Epithelial cell of prostate (primary cell): Measurements from ENCODE around the gene LAMB1.
"Not testable (repeated sequence)": the region's sequence is repeated elsewhere in the genome, so short reads cannot be mapped to it uniquely, and the experiment has no call there.

Source experiments
- DNase-seq: peaks from one replicate; pipeline ENCODE4 v3.0.0-alpha.2; 2011; ENCODE audit warnings: low read depth, low spot score
- H3K27ac ChIP-seq: fragments of 450-650 bp; 2 replicates; pipeline ENCODE4 v1.5.1; 2017; ENCODE audit warnings: mild to moderate bottlenecking

The LAMB1 gene

GRCh38 chr7:107932805-107933204 is 70.2 kb downstream of the LAMB1 start:
- no peak for DNase-seq
- H3K27ac ChIP-seq, result no peak overlapping the region

DNA sequence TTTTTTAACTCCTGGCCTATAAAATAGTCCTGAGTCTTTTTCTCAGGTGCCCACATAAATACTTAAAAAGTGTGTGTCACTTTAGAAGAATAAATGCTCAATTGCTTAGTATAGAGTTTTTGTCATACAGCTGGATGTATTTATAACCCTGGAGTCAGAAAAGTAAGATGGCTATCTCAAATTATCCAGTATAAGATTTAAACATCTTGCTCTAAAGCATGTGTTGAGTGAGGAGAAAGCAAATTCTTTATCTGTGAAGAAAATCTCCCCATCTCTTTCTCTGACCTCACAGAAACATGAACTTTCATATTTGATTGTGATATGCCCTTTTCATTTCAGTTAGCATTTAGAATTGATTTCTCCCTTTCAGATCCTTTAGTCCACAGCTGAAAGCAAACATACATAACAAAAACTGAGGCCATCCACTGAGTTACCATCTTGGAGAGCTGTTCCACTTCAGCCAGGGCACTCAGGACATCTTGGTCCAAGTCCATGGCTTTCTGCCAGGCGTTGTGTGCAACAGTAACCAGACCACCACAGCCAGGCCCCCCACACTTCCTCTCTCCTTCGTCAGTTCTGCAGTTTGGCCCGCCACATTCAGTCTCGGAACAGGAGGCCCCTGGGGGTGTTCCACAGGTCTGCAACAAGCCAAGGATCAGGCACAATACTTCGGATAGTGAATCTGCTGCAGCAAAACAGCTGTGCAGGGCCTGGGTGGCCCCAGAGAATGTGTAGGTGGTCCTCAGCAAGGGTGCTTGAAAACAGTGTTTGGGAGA is 71.0 kb downstream of the LAMB1 start:
- no peak overlapping the region for H3K27ac ChIP-seq
- no peak for DNase-seq

DNA sequence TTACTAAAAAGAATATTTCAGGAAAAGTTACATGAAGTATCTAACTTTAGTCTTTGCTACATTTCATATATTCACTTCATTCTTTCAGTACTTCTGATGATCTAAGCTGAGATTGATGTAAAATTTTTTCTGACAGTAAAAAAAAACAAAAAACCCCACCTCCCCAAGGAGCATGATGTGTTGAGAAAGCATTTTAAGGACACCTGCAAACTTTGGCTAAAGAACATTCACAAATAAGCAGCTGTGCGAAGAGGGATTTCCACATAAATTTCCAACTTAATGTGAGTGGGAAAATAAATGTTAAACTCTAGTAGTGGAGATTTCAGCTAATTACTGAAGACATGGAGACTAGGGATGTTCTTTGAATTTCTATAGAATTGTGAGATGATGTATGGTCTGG is 76.5 kb downstream of the LAMB1 start:
- DNase-seq, result no peak
- H3K27ac ChIP-seq, result no peak overlapping the region

DNA sequence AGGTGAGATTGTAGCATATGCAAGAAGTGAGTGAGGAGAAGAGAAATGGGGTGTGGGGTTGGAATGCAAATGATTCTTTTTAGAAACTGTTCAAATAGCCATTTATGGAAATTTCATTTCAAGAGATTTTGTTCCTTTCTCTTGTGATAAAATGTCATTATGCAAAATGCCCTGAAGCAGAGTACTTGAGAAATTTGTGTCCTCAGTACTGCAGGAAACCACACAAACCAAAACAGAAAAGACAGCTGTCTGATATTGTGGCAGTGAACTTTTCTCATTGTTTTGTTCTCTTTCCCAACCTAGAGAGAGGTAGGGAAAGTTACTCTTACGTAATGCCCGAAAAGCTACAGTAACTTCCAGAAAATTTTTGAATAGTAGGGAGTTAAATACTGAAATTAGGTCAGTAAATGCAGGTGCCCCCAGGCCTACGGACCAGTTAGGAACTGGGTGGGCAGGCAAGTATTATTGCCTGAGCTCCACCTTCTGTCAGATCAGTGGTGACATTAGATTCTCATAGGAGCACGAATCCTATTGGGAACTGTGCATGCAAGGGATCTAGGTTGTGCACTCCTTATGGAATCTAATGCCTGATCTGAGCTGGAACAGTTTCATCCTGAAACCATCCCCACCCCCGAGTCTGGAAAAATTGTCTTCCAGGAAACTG is 78.0 kb downstream of the LAMB1 start:
- H3K27ac ChIP-seq, result no peak overlapping the region
- DNase-seq, result no peak

GRCh38 chr7:107922886-107923285 is 80.1 kb downstream of the LAMB1 start:
- H3K27ac ChIP-seq, result no peak overlapping the region
- no peak for DNase-seq

DNA sequence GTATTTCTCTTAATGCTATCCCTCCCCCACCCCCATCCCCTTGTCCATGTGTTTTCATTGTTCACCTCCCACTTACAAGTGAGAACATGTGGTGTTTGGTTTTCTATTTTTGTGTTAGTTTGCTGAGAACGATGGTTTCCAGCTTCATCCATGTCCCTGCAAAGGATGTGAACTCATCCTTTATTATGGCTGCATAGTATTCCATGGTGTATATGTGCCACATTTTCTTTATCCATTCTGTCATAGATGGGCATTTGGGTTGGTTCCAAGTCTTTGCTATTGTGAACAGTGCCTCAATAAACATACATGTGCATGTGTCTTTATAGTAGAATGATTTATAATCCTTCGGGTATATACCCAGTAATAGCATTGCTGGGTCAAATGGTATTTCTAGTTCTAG is 81.1 kb downstream of the LAMB1 start:
- not testable (repeated sequence) for H3K27ac ChIP-seq, DNase-seq

DNA sequence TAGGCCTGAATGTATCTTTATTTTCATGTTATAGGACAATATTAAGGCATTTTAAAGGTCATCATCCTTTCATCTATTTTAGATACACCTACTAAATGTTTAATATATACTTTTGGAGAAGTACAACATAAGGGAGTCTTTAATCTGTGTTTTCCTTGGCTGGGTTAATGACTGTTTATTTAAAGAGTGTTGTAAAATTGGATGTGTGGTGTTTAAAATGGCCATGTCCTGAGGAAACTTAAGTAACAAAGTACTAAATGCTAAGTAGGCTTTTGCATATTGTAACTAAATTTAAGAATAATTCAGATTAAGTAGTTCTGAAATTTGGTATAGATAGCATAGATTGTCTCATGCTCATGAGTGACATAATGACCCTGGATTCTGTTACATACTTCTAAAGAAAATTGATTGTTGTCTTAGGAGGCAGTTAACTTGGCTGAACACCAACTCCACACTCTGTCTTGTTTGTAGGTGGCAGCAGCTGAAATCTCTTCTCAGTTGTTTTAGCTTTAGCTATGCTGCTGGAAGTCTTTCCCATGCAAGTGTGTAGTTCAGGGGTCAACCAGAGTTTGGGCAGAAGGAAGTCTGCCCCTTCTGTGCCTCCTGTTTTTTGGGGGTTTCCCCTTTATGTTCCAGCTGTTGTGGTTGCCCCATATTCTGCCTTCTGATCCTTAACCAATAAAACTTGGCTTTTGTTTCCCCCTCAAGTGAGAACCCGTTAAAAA is 82.8 kb downstream of the LAMB1 start:
- H3K27ac ChIP-seq, result no peak overlapping the region
- DNase-seq, result no peak

DNA sequence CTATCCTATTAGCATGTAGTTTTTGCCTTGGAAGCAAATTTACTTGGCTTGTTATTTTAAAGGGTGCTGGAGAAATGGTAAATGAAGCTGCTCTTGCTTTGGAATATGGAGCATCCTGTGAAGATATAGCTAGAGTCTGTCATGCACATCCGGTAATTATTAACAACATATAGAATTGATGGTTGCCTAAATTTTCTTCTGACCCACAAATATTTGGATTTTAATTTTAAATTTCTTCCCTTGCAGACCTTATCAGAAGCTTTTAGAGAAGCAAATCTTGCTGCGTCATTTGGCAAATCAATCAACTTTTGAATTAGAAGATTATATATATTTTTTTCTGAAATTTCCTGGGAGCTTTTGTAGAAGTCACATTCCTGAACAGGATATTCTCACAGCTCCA is 84.0 kb downstream of the LAMB1 start:
- H3K27ac ChIP-seq, result peak overlapping the region; percentile 2
- DNase-seq, result no peak

GRCh38 chr7:107917763-107918651 is 85.0 kb downstream of the LAMB1 start:
- DNase-seq, result no peak
- H3K27ac ChIP-seq, result peak overlapping the region; percentile 2

DNA sequence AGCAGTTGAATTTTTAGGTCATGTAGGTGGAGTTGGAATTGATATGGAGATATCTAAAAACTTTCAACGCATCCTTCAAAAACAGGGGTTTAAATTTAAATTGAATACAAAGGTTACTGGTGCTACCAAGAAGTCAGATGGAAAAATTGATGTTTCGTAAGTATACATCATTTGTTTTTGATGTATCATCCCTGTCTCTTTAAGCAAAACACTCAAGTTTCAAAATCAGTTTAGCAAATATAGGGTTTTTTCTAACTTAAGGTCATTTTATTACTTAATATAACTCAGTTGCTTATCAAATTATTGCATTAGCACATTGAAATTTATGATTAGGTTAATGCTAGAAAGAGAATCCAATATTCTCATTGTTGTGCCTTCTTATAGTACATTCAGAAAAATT is 87.4 kb downstream of the LAMB1 start:
- DNase-seq, result no peak
- no peak overlapping the region for H3K27ac ChIP-seq

DNA sequence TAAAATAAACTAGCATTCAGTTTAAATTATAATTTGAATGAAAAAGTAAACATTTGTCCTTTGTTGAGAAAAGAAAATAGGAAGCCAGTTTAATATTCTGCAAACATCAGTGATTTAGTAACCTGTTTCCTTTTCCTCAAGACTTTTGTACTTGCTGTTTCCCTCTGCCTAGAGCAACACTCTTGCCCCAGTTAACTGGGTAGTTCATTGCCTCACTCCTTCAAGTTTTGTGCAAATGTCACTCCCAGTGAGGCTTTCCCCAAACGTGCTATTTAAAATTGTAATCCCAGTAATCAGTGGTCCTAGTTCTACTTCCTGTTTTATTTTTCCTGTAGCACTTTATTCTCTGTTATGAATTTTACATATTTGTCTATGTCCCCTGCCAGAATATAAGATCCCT is 88.1 kb downstream of the LAMB1 start:
- no peak overlapping the region for H3K27ac ChIP-seq
- no peak for DNase-seq

DNA sequence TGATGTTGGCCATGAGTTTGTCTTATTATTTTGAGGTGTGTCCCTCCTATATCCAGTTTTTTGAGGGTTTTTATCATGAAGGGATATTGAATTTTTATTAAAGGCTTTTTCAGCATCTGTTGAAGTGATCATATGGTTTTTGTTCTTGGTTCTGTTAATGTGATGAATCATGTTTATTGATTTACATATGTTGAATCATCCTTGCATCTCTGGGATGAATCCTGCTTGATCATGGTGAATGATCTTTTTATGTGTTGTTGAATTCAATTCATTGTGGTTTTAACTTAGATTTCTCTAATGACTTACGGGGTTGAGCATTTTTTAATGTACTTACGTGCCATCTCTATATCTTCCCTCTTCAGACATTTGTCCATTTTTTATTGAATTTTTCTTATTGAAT is 89.1 kb downstream of the LAMB1 start:
- no peak for DNase-seq

DNA sequence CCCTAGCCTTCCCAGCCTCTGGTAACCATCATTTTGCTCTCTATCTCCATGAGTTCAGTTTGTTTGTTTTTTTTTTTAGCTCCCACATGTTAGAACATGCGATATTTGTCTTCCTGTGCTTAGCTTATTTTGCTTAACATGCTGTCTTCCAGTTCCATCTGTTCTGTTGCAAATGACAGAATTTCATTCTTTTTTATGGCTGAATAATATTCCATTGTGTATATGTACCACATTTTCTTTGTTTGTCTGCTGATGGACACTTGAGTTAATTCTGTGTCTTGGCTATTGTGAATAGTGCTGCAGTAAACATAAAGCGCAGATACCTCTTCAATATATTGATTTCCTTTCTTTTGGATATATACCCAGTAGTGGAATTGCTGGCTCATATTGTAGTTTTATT is 91.0 kb downstream of the LAMB1 start:
- no peak for DNase-seq
- H3K27ac ChIP-seq, result no peak overlapping the region

More for the DNA sequence above, 89.1 kb downstream of the LAMB1 start:
- H3K27ac ChIP-seq, result no peak overlapping the region

DNA sequence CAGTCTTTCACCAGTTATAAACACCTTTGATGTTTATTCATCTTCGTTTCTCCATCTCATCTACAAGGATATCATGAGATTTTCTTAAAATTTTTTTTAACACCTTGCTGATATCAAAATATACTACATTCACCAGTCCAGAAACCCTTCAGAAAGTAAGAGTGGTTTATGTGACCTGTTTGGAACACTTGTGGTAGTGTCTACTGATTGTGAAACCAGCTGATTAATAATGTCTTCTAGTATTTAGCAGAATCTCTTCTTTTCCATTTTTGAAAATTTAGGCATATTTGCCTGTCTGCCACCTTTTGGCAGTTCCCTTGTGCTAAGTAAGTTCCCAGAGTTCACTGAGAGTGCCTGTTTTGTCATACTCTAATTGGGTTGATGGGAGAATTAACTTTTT is 93.5 kb downstream of the LAMB1 start:
- no peak for DNase-seq
- no peak overlapping the region for H3K27ac ChIP-seq

GRCh38 chr7:107907790-107908189 is 95.2 kb downstream of the LAMB1 start:
- no peak overlapping the region for H3K27ac ChIP-seq
- DNase-seq, result no peak

DNA sequence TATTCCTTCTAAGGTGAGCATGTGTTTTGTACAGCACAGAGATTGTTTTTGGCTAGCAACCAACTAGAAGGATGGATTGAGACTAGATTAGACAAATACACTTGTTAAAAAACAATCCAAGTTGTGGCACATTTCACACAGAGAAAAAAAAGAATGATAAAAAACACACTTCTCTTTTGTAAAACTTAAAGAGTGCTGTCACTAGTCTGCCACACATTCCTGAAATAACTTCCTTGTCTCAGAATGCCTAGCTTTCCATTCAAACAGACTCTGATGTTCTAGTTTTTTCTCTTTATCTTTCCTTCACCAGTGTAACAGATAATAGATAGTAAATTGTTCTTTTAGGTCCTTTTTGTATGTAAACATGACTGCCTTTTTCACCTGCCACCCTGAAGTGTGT is 100.6 kb downstream of the LAMB1 start:
- DNase-seq, result no peak
- H3K27ac ChIP-seq, result no peak overlapping the region

GRCh38 chr7:107900496-107901015 is 102.4 kb downstream of the LAMB1 start:
- no peak overlapping the region for H3K27ac ChIP-seq
- DNase-seq, result no peak

DNA sequence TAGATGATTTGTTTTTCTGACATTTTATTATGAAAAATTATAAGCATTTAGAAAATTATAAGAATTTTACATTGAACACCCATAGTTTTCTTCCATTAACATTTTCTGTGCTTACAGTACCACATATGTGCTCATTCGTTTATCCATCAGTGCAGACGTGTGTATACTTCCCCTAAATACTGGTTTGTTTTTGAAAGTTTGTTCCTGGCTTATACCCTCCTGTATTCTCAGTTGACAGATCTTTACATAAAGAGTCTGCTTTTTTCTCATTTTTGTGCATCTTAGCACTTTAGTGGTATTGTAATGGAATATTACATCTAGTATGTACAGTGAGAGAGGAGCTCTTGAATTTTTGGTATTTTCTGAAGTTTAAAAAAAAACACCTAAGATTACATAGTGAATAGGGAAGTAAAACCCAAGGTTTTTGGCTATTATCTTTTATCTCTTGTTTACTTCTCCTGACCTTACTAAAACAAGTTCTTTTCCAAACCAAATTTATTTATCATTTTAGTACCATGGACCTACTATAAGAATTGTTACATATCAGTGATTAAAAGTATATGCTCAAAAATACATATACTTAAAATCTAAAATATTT is 103.9 kb downstream of the LAMB1 start:
- no peak for DNase-seq

DNA sequence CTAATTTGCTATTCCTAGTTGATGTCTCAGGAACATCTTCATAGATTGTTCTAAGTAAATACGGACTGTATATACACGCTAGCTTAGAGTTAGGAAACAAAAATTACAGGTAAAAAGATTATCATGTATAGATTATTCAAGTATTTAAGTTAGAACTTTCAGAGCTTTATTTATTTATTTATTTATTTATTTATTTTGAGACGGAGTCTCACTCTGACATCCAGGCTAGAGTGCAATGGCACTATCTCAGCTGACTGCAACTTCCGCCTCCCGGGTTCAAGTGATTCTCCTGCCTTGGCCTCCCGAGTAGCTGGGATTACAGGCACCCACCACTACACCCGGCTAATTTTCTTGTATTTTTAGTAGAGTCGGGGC is 110.6 kb downstream of the LAMB1 start:
- peak overlapping the region; percentile 77 for H3K27ac ChIP-seq

More for the DNA sequence above, 103.9 kb downstream of the LAMB1 start:
- H3K27ac ChIP-seq, result no peak overlapping the region

More for the DNA sequence above, 110.6 kb downstream of the LAMB1 start:
- DNase-seq, result not testable (repeated sequence)
